ENCODE results near the gene GNG7.

GNG7 gene

DNA sequence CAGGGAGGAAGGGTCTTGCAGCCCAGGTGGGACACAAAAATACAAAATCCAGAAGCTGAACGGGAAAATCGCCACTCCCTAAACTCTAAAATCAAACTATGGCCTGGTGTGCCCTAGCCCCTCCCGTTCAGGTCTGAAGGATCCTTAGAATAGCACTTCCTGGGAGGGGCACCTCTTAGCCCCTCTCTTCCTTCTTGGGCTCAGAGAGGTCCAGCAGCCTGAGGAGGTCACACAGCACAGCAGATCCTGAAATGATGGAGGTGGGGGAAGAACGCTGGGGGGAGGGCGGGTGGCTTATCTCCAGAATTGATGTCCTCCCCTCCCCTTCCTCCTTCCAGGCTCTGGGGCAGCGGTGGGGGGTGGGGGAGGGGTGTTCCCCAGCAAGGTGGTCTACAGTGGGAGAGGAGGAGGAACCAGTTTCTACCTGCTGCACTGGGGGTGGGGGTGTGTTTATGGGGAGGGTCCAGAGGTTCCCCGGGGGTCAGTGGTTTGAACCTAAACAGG is 16.8 kb upstream of the GNG7 start:
- no peaks in the 10 kb centered on the region for H3K9me3 ChIP-seq (replicated peaks; ENCODE audit: insufficient read depth, low read length)
- no peaks in the 10 kb centered on the region for H3K36me3 ChIP-seq (replicated peaks; ENCODE audit: insufficient read depth, low read length)
- H3K27me3 ChIP-seq (replicated peaks; ENCODE audit: insufficient read depth, low read length): peaks cover 74% of the 10 kb centered on the region
- H3K79me2 ChIP-seq (ENCODE audit: low read length): no peaks in the 10 kb centered on the region
- H3K4me1 ChIP-seq (ENCODE audit: low read length): no peaks in the 10 kb centered on the region
- no peak for DNase-seq
- H3K27ac ChIP-seq (ENCODE audit: low read length): no peak overlapping the region
- H4K20me1 ChIP-seq (ENCODE audit: insufficient read depth, low read length): no peaks in the 10 kb centered on the region
- H3K4me2 ChIP-seq (ENCODE audit: low read depth, low read length): no peak overlapping the region
- 0 out of 2 replicates have a peak, but pooled peaks cover 4% of the 10 kb centered on the region for H3F3A ChIP-seq (ENCODE audit: insufficient read depth, low read length)
- no peak overlapping the region for H2AFZ ChIP-seq (ENCODE audit: low read length)
- no peak overlapping the region for H3K9ac ChIP-seq (ENCODE audit: low read length)
- H3K4me3 ChIP-seq (ENCODE audit: low read length): no peak overlapping the region
- H3K9me2 ChIP-seq (replicated peaks; ENCODE audit: insufficient read depth, low read length): no peaks in the 10 kb centered on the region
- TF ChIP-seq EZH2phosphoT487 (IDR thresholded peaks at IDR 0.05; ENCODE audit: low read length) (no peak), CTCF (IDR thresholded peaks at IDR 0.05; ENCODE audit: low read length) (no peak), EZH2 (optimal IDR thresholded peaks at IDR 0.05; ENCODE audit: low read depth, low read length) (no peak)

- Histone ChIP-seq H3K9me2 (replicated peaks; ENCODE audit: insufficient read depth, low read length) (no peaks in the 10 kb centered on the region), H3K4me1 (ENCODE audit: low read length) (no peaks in the 10 kb centered on the region), H3K4me2 (ENCODE audit: low read depth, low read length) (no peak overlapping the region), H3K4me3 (ENCODE audit: low read length) (no peak overlapping the region), H3F3A (ENCODE audit: insufficient read depth, low read length) (0 out of 2 replicates have a peak, but pooled peaks cover 4% of the 10 kb centered on the region), H3K36me3 (replicated peaks; ENCODE audit: insufficient read depth, low read length) (no peaks in the 10 kb centered on the region), H3K9ac (ENCODE audit: low read length) (no peak overlapping the region), H3K79me2 (ENCODE audit: low read length) (no peaks in the 10 kb centered on the region), H3K27ac (ENCODE audit: low read length) (no peak overlapping the region), H4K20me1 (ENCODE audit: insufficient read depth, low read length) (no peaks in the 10 kb centered on the region), H3K9me3 (replicated peaks; ENCODE audit: insufficient read depth, low read length) (no peaks in the 10 kb centered on the region), H3K27me3 (replicated peaks; ENCODE audit: insufficient read depth, low read length) (peaks cover 60% of the 10 kb centered on the region), H2AFZ (ENCODE audit: low read length) (no peak overlapping the region)
- TF ChIP-seq EZH2 (optimal IDR thresholded peaks at IDR 0.05; ENCODE audit: low read depth, low read length) (no peak), CTCF (IDR thresholded peaks at IDR 0.05; ENCODE audit: low read length) (no peak), EZH2phosphoT487 (IDR thresholded peaks at IDR 0.05; ENCODE audit: low read length) (no peak)
- no peak for DNase-seq
Measured at GRCh38 chr19:2717638-2718541, 15.4 kb upstream of the GNG7 start.

- H3K36me3 ChIP-seq (replicated peaks; ENCODE audit: insufficient read depth, low read length): no peaks in the 10 kb centered on the region
- no peaks in the 10 kb centered on the region for H4K20me1 ChIP-seq (ENCODE audit: insufficient read depth, low read length)
- no peaks in the 10 kb centered on the region for H3K9me3 ChIP-seq (replicated peaks; ENCODE audit: insufficient read depth, low read length)
- DNase-seq: no peak
- H3K4me1 ChIP-seq (ENCODE audit: low read length): no peaks in the 10 kb centered on the region
- H3K9me2 ChIP-seq (replicated peaks; ENCODE audit: insufficient read depth, low read length): no peaks in the 10 kb centered on the region
- no peak overlapping the region for H3K27ac ChIP-seq (ENCODE audit: low read length)
- H2AFZ ChIP-seq (ENCODE audit: low read length): no peak overlapping the region
- no peak overlapping the region for H3K4me3 ChIP-seq (ENCODE audit: low read length)
- no peak overlapping the region for H3K9ac ChIP-seq (ENCODE audit: low read length)
- TF ChIP-seq CTCF (IDR thresholded peaks at IDR 0.05; ENCODE audit: low read length) (no peak), EZH2 (optimal IDR thresholded peaks at IDR 0.05; ENCODE audit: low read depth, low read length) (no peak), EZH2phosphoT487 (IDR thresholded peaks at IDR 0.05; ENCODE audit: low read length) (no peak)
- H3K27me3 ChIP-seq (replicated peaks; ENCODE audit: insufficient read depth, low read length): peaks cover 59% of the 10 kb centered on the region
- H3K4me2 ChIP-seq (ENCODE audit: low read depth, low read length): no peak overlapping the region
- no peaks in the 10 kb centered on the region for H3K79me2 ChIP-seq (ENCODE audit: low read length)
- 0 out of 2 replicates have a peak, but pooled peaks cover 4% of the 10 kb centered on the region for H3F3A ChIP-seq (ENCODE audit: insufficient read depth, low read length)
Measured at GRCh38 chr19:2716722-2717637, 14.5 kb upstream of the GNG7 start.

All from MM.1S (cell line).